ENCODE data around the gene ATP13A5.

The ATP13A5 gene

DNA sequence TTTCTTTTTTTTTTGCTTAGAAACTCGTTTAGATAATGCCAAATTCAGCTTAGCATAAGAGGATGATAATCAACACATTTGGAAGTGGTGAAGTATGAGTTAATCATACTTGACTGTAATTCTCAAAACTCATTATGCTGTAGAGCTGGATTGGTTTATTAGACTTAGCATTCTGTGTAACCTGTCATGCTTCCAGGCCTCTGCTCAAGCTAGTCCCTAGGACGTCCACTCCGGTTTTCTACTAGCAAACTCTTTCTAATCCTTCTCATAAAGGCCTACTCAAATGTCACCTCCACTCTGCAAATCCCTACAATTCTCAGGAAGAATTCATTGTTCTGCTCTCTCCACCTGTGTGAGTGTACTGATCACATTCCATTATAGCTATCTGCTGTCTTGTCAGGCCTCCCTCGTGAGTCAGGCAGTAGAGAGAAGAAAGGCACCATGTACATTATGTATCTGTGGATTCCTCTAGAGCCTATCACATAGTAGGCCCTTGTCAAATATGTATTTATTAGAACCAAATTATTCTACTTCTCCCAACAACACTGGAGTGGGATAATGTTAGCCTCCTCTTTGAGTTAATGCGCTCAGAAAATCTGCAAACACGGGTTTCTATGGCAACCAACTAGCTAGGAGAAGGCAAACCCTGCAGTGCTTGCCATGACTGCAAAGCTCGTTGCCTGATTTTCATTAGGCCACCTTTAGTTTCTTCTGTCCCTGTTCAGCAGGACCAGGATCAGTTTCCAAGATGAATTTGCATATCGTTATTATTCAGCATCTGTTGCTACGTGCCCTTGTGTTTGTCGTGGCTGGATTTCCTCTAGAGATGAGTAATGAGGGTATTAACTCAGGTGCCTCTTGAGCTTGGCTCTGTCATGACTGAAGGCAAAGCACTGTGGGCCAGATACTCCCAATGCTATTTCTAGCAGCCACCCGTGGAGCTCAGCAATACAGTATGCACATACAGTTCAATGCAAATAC lies 30.7 kb downstream of the ATP13A5 start:
- DNase-seq = no peak

DNA sequence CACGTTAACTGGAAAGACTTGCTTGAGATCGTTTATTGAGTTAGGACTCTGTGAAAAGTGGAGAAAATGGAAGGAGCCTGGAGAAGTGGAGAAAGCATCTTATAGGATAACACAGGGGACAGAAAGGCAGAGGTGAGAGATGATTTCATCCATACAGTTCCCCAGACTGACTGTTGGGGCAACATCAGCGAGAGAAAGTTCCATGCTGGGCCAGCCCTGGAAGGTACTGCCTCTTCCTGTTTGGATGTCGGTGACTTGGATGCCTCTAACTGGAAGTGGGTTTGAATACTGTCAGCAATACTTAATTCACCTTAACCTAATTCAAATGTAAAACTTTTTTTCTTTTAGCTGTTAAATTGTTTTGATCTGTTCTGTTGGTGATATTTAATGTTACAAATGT lies 32.3 kb downstream of the ATP13A5 start:
- DNase-seq = no peak

DNA sequence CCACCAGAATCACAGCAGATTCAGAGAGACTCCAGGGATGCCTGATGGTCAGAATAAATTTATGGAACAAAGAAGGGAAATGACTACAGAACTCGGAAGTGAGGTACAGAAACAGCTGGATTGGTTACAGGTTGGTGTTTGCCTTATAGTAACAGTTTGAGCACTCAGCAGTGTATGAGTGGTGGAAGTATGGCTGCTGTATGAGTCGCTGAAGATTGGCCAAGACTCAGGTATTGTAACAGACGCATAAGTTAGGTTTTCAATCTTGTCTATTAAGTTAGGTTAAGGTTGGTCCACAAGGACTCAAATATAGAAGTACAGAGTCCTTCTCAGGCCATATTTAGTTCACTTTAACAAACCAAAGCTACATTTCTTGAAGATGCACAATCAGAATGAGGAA lies 33.1 kb downstream of the ATP13A5 start:
- DNase-seq = no peak

DNA sequence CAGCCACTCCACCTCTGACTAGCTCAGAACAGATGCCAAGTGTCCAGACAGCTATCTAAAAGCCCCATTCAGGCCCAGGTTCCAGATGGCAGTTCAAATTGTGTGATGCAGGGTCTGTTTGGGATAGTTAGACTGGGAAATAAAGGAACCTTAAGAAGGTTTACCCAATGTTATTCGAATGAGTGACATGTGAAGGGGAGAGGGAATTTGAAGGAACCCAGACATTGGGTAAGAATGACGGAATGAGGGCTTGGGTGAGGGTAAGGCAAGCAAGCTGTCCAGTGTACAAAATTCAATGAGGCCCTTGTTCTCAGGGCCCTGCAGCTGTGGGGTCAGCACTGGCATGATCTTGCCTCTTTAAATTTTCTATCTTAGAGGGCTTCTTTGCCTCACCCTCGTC lies 34.1 kb downstream of the ATP13A5 start:
- no peak for DNase-seq

DNA sequence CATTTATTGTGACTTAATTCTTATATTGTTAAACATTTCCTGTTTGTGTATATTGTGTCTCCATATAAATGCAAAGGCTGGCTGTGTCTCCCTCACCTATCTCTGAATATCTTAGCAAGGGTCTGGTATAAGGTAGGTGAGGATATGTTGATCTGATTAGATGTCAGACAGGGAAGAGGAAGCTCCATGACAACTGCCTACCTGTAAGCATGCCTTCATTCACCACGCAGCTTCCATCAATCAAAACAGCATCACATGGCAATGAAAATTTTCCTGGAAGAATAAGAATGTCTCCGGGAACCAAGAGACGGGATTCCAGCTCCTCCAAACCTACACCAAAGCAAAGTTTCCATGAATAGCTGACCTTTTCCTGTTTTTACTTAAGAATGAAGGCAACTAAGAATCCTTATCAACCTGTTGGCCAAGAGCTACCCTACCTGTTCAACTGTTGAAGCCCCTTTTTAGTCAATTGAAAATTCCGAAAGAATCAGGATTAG lies 34.8 kb downstream of the ATP13A5 start:
- DNase-seq = no peak

DNA sequence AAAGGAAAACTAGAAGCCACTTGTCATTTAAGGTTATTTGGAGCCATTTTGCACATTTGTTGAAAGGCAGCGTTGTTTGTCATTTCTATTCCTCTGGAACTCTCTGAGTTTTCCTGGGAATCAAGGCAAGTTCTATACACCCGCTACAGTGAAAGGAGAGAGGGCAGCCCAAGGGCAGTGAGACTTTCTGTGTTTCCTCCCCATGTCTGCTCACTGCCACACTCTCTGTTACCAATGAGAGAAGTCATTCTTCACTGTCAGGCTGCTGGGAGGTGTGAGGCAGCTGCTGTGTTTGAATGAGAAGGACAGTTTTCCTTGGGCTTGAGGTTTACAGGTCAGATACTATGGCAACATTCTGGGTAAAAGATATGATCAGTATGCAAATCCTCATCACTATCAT lies 36.0 kb downstream of the ATP13A5 start:
- DNase-seq = no peak

DNA sequence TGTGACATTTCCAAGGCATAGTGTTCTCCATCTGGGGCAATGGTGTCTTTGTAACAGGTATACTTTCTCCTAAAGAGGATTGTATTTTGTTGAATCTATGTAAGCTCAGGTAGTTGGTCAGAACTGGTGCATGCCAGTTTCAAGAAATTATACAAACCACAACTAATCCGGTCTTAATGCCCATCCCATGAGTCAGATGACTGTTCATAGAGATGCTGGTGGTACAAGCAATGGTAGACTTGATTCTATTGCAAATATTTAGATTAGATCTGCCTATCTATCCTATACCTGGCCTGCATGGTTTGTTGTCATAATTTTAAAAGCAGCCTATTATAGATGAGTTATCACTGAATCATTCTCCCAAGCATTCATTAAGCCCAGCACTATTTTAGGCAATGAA lies 43.5 kb downstream of the ATP13A5 start:
- no peak for DNase-seq

DNA sequence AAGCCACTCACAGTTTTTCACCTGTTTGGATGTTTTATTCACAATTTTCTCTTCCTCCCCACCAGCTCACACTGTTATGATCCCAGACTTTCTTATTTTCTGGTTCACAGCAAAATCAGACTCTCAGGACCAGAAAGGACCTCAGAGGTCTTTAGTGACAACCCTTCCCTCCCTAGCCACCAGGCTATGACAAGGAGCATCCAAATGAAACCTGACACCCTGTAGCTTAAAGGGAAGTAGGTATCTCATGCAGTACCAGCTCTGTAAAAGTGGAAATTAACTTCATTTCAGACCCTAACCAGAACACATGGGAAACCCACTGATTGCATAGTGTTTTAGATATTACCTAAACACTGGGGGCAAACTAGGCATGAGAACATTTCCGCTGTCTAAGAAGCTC lies 45.3 kb downstream of the ATP13A5 start:
- DNase-seq = no peak

DNA sequence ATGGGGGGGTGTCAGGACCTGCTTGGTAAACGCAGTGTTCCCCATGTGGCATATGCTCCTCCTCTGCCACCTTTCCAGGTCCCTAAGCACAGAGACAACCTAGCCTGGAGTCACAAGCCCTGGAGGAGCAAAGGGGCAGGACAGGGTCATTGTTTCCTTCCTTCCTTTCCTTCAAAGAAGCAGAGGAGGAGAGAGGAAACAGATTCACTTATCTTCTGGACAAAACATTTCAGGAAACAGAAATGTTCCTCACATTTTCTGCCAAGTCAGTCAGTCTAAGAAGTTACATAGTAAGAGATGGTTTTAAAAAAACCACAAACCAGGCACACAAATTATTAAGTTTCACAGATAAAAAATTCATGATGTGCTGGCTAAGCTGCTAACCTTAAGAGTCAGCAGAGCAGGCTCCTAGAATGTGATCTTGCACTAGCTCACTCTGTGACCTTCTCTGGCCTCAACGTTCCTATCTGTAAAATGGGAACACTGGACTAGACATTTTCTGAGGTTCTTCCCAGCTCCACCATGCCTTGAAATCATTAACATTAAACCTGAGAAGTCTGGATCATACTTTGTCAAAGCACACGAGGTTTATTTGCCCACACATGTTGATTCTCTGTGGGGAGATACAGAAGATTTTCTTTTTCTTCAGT lies 47.9 kb downstream of the ATP13A5 start:
- DNase-seq = no peak

DNA sequence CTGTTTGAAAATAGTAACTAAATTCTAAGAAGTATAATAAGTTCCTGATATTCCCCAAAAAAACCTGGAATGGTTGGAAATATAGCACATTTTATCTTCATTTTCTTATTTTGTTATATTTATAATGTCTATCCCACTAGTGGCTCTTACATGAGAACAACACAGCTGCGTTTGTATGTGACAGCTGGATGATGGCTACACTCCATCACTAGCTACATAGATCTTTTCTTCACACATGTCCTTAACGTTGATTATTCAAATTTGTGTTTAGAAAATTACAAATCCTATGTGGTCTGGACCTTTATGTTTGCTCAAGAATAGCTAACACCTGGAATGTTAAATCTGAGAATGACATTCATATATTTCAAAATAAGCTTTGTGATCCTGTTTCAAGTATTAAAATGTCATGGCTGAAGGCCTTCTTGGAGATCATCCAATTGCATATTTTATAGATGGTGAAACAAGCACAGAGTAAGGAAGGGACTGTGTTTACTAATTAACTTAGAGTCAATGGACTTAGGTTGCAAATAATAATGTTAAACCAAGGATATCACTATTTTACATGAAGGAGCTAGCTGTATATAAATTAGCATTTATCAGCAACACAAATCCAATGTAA lies 60.8 kb downstream of the ATP13A5 start:
- DNase-seq = no peak

DNA sequence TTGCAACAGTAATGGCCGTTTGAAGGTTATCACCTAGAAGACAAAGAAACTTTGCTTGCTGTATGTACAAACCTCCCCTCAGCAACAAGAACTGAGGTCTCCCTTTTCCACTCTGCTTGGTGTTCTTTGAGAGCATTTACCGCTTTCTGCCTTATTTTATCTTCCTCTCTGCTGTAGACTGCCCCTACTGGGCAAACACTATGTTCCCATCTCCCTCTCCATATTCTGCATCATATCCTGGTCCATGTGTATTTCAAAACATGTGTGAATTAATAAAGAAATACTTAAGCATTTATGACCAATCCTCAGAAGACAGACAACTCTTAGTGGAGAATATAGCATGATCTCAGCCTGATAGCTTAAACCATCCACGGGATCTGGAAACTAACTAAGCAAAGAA lies 64.4 kb downstream of the ATP13A5 start:
- DNase-seq = no peak

DNA sequence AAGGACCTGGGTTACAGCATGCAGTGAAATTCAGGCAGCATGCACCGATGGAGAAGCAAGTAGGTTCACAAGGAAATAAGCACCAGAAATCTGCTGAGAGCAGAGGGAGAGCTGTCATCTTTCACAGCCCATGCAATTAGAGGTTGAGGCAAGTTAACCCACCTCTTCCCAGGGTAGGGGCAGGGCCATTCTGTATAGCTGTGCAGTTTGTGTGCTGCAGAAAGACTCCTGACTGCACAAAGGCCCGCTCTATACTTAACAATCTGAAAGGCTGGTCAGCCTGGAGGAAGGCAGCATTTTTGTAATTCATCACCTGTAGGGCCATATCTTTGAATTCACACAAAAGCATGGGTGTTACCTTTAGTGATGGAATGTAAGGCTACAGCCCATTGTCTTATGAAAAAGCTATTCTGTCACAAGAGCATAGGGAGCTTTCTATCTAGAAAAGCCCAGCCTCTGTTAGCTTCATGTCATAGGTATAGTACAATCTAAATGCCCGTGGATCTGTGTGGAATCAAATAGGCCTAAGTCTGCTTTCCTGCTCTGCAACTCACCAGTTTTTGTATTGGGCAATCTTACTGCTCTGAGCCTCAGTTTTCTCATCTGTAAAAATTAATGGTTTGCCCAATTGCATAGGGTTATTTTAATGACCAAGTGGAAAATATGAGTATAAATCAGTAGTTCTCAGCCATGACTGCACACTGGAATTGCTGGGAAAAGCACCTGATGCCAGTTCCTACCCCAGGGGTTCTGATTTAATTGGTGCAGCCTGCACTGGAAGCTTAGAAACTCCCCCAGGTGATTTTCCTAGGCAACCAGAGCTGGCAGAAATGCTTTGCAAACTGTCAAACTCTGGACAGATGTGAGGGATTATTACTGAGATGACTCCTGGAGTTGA lies 65.2 kb downstream of the ATP13A5 start:
- DNase-seq = no peak

DNA sequence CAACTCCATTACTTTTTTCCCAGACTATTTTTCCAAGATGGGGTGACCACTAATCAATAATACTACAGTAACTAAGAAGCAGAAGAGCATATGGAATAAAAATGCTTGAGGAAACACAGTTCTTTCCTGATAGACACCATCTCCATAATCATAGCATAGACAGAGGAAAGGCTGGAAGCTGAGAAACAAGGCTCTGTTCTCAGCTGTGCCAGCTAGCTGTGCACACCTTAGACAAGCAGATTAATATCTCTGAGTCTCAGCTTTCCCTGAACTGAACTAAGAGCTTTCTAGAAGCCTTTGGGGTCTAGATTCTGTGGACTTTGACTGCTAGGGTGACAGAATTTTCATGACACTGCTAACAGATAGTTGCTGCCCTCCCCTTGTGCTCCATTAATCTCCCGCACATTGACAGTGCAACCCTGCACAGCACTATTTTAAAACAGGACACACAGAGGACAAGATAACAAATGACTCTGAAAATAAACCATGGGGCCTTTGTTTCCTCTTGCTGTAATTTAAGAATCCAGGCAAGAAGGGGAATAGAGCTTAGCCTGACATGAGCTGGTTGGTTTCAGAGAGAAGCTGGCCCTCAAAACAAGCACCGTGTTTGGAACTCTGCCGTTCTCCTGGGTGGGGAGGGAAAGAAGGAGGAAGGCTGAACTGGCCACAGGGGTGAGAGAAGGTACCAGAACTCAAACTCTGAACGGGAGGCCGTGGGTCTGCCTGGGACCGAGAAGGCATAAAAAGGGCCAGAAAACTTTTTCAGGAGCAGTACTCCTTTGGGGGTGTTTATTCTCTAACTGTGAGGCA lies 67.4 kb downstream of the ATP13A5 start:
- DNase-seq = no peak

DNA sequence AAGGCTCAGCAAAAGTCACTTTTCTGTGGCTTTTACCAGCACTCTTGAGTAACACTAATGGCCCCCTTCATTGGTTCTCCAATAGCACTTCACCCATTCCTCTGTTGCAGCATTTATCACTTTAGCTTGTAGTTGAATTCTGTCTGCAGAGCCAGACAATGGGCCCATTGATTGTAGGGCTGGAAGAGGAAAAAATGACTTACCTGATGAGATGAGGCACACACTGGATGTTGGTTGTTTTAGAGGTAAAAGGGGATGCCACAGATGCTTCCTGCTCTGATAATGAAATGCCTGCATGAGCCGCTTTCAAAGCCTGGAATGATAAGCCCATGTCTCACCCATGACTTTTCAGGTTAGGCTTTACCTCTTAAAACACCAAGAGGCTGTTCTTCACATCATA lies 73.2 kb downstream of the ATP13A5 start:
- no peak for DNase-seq

DNA sequence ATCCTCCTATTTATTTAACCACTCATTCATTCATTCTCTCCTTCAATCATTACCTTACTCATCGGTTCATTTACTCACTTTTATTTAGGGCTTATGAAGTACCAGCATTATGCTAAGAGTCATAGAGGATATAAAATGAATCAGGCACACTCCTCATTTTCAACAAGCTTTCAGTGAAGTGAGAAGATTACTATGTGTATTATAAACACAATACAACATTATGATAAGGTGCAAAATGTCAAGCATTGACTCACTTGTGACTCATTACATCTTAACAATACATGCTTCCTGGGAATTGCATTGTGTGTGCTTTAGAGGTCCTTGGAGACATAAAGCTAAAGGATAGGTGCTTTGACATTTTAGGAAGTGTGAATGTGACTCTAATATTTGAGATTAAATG lies 77.1 kb downstream of the ATP13A5 start:
- no peak for DNase-seq

DNA sequence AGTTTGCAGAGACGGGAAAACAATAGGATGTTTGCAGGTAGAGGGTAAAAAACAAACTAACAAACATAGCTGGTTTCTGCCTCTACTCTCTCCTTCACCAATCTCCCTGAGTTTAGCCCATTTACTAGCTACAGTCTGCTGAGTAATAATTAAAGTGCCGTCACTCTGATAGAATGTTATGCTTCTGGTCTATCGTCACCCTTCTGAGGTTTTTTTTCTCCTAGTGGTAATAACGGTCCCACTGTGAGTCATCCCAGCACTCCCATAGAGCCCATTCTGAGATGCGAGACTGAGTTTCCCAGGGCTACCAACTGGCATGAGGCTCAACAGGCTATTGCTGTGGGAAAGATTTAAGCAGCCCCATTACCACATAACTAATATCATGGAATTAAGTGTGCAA lies 81.1 kb downstream of the ATP13A5 start:
- no peak for DNase-seq

DNA sequence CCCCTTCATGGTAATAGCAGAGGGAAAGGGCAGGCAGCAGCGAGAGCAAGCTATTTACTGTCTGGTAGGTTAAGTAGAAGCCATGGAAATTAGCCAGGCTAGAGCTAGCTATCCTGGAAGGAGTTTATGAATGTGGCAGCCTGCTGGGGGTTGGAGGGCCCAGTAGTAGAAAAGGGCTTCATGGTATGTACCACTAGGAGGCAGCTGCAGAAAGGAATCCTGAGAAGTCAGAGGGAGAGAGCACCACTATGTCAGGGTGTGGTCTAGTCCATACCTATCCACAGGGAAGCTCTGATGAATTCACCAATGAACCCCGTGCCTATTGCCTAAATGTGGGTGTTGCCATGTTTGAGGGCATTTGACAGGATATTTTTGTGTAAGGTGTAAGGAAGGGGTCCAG lies 82.6 kb downstream of the ATP13A5 start:
- no peak for DNase-seq

DNA sequence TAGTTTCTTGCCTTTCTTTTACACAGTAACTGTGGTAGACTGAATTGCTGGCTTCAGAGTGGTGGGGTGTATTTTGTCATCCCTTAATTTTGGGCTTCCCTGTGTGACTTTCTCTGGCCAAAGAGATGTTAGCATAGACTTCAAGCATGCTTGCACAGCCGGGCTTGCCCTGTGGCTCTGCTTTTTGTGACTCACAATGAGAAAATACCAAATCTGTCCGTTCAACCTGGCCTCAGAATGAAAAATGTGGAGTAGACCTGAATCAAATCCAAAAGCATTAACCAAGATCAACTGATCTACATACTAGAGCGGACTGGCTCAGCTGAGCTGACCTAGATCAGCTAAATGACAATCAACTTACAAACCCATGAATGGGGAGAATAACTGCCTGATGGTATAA lies 86.2 kb downstream of the ATP13A5 start:
- no peak for DNase-seq

DNA sequence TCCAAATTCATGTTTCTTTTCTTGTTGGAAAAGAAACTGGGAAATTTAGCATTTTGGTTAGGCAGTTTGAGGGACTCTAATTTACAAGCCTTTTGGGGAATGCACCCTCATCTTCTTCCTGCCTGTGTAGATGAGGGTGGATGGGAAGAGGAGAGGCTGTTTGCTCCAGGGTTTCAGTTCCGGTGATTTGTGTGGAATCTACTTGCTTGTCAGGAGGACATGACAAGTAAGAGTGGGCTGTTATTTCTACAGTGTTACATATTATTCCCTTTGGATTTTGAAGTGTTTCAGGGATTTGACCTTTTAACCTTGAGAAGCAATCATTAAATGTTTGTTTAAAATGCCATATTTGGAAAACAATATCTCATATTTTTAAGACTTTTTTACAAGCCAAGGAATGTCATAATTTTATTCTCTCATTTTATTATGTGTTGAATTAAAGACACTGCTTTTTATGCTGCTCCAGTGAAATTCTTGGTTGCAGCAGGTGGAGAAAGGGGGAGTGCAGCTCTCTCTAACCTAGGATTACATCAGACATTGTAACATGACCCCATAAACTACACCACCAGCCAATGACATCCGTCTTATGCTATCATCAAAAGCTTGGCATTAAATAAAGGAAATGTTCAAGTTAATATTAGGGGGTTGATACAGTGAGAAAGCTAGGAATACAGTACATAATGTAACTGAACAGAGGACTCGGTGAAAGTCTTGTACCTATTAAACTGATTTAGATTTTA lies 107.3 kb downstream of the ATP13A5 start:
- no peak for DNase-seq

DNA sequence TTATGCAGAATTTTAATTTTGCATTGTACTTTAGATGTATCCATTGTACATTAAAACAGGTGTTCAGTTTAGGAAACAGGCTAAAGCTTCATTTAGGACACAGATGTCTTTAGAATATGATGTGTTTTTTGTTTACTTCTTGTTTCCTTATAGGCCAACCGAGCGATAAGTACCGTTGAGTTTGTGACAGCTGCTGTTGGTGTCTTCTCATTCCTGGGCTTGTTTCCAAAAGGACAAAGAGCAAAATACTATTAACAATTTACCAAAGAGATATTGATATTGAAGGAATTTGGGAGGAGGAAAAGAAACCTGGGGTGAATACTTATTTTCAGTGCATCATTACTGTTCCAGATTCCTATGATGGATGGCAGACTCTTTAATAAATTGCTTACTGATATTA lies 108.1 kb downstream of the ATP13A5 start:
- no peak for DNase-seq
